NCI-H82 treated with DMSO at 0.1 percent for 48 hours (cell line): ENCODE measurements around the gene SLC6A2.

Experiments used
- DNase-seq: peaks from one replicate; lab custom pipeline; 2025; ENCODE audit not compliant: unreplicated experiment; lab: John Stamatoyannopoulos, UW

The SLC6A2 gene

GRCh38 chr16:55647343-55647742, 8.4 kb upstream of the SLC6A2 start:
- no peak for DNase-seq

GRCh38 chr16:55647798-55648197, 8.0 kb upstream of the SLC6A2 start:
- DNase-seq: no peak

- DNase-seq: no peak
Observed at GRCh38 chr16:55651841-55652824, 3.7 kb upstream of the SLC6A2 start.

- DNase-seq: no peak
Observed at GRCh38 chr16:55653106-55653505, 2.7 kb upstream of the SLC6A2 start.

GRCh38 chr16:55655381-55655896, 349 bp upstream of the SLC6A2 start:
- no peak for DNase-seq

GRCh38 chr16:55656691-55657092, 904 bp downstream of the SLC6A2 start:
- no peak for DNase-seq

GRCh38 chr16:55657616-55658015, 1.8 kb downstream of the SLC6A2 start:
- DNase-seq: no peak

- no peak for DNase-seq
Observed at GRCh38 chr16:55658898-55659420, 3.2 kb downstream of the SLC6A2 start.

GRCh38 chr16:55660026-55660425, 4.2 kb downstream of the SLC6A2 start:
- no peak for DNase-seq

- DNase-seq: no peak
Observed at GRCh38 chr16:55660828-55661227, 5.0 kb downstream of the SLC6A2 start.

- no peak for DNase-seq
Observed at GRCh38 chr16:55661941-55662643, 6.3 kb downstream of the SLC6A2 start.

GRCh38 chr16:55662644-55663031, 6.8 kb downstream of the SLC6A2 start:
- no peak for DNase-seq

- no peak for DNase-seq
Observed at GRCh38 chr16:55663225-55663624, 7.4 kb downstream of the SLC6A2 start.

- no peak for DNase-seq
Observed at GRCh38 chr16:55663765-55664677, 8.2 kb downstream of the SLC6A2 start.

- no peak for DNase-seq
Observed at GRCh38 chr16:55664786-55665407, 9.1 kb downstream of the SLC6A2 start.

GRCh38 chr16:55665511-55665910, 9.7 kb downstream of the SLC6A2 start:
- no peak for DNase-seq

GRCh38 chr16:55666012-55666411, 10.2 kb downstream of the SLC6A2 start:
- DNase-seq: no peak

- no peak for DNase-seq
Observed at GRCh38 chr16:55667753-55668152, 12.0 kb downstream of the SLC6A2 start.

- DNase-seq: no peak
Observed at GRCh38 chr16:55668340-55669281, 12.8 kb downstream of the SLC6A2 start.
